Fibroblast of pulmonary artery (primary cell): ENCODE data around the gene CDC123.

Experiments
- DNase-seq: peaks from one replicate; pipeline ENCODE4 v3.0.0-alpha.2; 2010; ENCODE audit warnings: low read depth
- H3K4me3 ChIP-seq: replicated peaks from 2 replicates; pipeline ENCODE4 v1.5.1; 2011; ENCODE audit warnings: low read depth, mild to moderate bottlenecking, control low read depth, low read length, moderate library complexity
- CTCF ChIP-seq: IDR thresholded peaks from 2 replicates; pipeline ENCODE4 v1.5.1; 2011; ENCODE audit warnings: mild to moderate bottlenecking, control low read depth, low read length, inconsistent platforms; ENCODE audit errors: missing control alignments

Gene CDC123

GRCh38 chr10:12195603-12196506, at the start of gene CDC123, which contains the start of gene NUDT5:
Gene CDC123, plus strand, starts transcription at chr10:12196188. Its CDS starts 58 bp downstream, at chr10:12196246.
Gene NUDT5, minus strand, starts transcription at chr10:12195891. Its CDS starts 9,600 bp downstream, at chr10:12186291.
- TF ChIP-seq CTCF = no peak
- H3K4me3 ChIP-seq = peak within 1 kb of the TSS; percentile 99
- peak; percentile 92 for DNase-seq

- DNase-seq = no peak
- no peak for TF ChIP-seq CTCF
- no peak overlapping the region for H3K4me3 ChIP-seq
Measured at GRCh38 chr10:12150163-12150562, 45.8 kb upstream of the CDC123 start.

GRCh38 chr10:12154516-12154915, 41.5 kb upstream of the CDC123 start:
- DNase-seq = no peak
- no peak overlapping the region for H3K4me3 ChIP-seq
- no peak for TF ChIP-seq CTCF

GRCh38 chr10:12156367-12157123, 39.4 kb upstream of the CDC123 start:
- no peak for TF ChIP-seq CTCF
- no peak for DNase-seq
- H3K4me3 ChIP-seq = no peak overlapping the region

GRCh38 chr10:12158111-12158510, 37.9 kb upstream of the CDC123 start:
- no peak overlapping the region for H3K4me3 ChIP-seq
- TF ChIP-seq CTCF = no peak
- no peak for DNase-seq

GRCh38 chr10:12160664-12161063, 35.3 kb upstream of the CDC123 start:
- DNase-seq = no peak
- TF ChIP-seq CTCF = no peak
- no peak overlapping the region for H3K4me3 ChIP-seq
